GM12872 (cell line): ENCODE results near the gene KCNH4.

Source experiments
- CTCF ChIP-seq: IDR thresholded peaks from 3 replicates; pipeline ENCODE4 v1.5.1; 2011; ENCODE audit warnings: low read depth, mild to moderate bottlenecking, low read length, moderate library complexity; ENCODE audit not compliant: insufficient read depth

The KCNH4 gene

GRCh38 chr17:42177684-42178083 lies 3.3 kb downstream of the KCNH4 start:
- no peak for TF ChIP-seq CTCF

DNA sequence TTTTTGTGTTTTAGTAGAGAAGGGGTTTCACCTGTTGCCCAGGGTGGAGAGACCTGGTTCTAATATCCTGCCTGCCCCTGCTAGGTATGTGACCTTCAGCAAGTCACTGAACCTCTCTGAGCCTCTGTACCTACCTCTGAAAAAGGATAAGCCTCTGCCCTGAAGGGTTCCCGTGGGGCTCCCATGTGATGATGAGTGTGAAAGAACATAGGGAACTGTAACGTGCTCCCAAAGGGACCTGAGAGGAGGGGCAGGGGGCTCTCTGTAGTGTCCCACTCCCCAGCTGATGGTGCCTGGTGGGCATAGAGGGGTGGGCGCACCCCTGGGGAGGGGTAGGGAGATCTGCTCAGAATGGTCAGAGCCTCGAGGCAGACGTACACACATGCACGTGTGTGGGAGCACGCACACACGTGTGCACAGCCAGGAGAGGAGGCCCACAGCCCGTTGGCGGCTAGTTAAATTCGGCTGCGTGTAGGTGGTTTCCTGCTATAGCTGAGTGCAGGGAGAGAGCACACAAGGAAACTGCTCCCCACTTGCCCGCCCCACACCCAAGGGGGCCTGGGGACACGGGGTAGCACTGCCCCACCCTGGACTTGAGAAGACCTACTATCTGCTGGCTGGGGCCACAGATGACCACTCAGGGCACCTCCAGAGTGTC lies 6.7 kb downstream of the KCNH4 start:
- no peak for TF ChIP-seq CTCF

GRCh38 chr17:42171831-42172230 lies 9.1 kb downstream of the KCNH4 start:
- TF ChIP-seq CTCF: no peak

GRCh38 chr17:42169351-42169750 lies 11.6 kb downstream of the KCNH4 start:
- no peak for TF ChIP-seq CTCF

- no peak for TF ChIP-seq CTCF
Measured at GRCh38 chr17:42167807-42168206, 13.1 kb downstream of the KCNH4 start.

- no peak for TF ChIP-seq CTCF
Measured at GRCh38 chr17:42166196-42166763, 14.7 kb downstream of the KCNH4 start.

DNA sequence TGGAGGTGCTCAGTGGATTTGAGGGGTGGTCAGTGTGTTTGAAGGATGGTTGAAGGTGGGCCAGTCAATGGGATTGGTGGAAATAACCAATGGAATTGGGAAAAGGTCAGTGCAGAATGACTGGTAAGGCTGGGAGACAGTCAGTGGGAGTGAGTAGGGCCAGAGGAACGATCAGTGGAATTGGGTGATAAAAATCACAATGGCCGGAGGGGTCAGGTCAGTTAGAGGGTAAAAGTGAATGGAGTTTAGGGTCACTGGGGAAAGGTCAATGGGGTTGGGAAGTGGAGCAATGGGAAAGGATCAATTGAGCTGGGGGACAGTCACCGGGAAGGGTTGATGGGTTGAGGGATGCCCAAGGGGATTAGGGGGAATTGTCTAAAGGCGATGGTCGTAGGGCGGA lies 15.2 kb downstream of the KCNH4 start:
- no peak for TF ChIP-seq CTCF
